ENCODE data around the gene SETD7.

Gene SETD7

DNA sequence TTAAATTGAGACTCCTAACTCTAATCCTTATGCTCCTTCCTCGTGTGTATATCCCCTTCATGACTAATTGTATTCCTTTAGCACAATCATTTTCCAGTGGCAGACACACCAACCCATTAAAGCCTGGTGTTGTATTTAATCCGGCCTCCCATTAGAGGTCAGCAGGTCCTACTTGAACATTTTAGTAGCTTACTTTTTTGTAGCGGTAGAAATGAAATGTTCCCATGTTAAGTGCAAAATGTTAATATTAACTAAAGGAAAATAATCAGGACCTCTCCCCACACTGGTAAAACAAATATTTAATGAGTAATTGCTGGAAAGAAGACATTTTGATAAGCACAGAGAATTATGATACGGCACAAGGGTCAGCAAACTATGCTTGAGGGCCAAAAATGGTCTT lies 98.7 kb downstream of the SETD7 start:
- ChIA-PET POLR2A (no interaction called here), CTCF (interaction anchor here (0.7 to 2.2 kb wide), 6 partner anchors 14 to 151 kb away, joined by 3 to 7 read pairs (median 4); no protein-coding TSS in a partner anchor)
- 90% methylated on average over 3 of the region's 4 CpGs for WGBS (ENCODE audit: insufficient coverage)
- no peaks in the 10 kb centered on the region for H3K9me3 ChIP-seq (ENCODE audit: control extremely low read depth in 1 of 5, control insufficient read depth in 4 of 5, insufficient read depth in 2 of 5, low read depth in 1 of 5, low read length in 4 of 5)
- no peak overlapping the region for H3K27ac ChIP-seq (ENCODE audit: insufficient read depth in 1 of 2, low read depth in 1 of 2, low read length in 2 of 2, poor library complexity in 1 of 2, severe bottlenecking in 2 of 2)
- H3K4me1 ChIP-seq (ENCODE audit: control extremely low read depth in 1 of 4, control insufficient read depth in 4 of 4, insufficient read depth in 4 of 4, low read length in 3 of 4): peaks cover 13 to 39% (median 30%) of the 10 kb centered on the region in 4 experiments
- H3K4me3 ChIP-seq (ENCODE audit: control insufficient read depth in 1 of 7, extremely low read depth in 1 of 7, insufficient read depth in 4 of 7, low read depth in 2 of 7, low read length in 6 of 7): no peak overlapping the region
- no peaks in the 10 kb centered on the region for H3K27me3 ChIP-seq (replicated peaks in 2 of 5; ENCODE audit: control insufficient read depth in 4 of 5, insufficient read depth in 5 of 5, low read length in 4 of 5)
- no peak for DNase-seq
- H3K36me3 ChIP-seq (ENCODE audit: control insufficient read depth in 4 of 4, insufficient read depth in 4 of 4, low read length in 3 of 4): peaks cover 0 to 3% (median 1%) of the 10 kb centered on the region in 4 experiments

GRCh38 chr4:139455126-139455538 lies 100.9 kb downstream of the SETD7 start:
- H3K9me3 ChIP-seq (ENCODE audit: control extremely low read depth in 1 of 5, control insufficient read depth in 4 of 5, insufficient read depth in 2 of 5, low read depth in 1 of 5, low read length in 4 of 5): no peaks in the 10 kb centered on the region
- ChIA-PET POLR2A (no interaction called here), CTCF (interaction anchor here (0.8 to 2.2 kb wide), 3 partner anchors 36 to 55 kb away, joined by 3 to 5 read pairs (median 3); no protein-coding TSS in a partner anchor)
- H3K4me1 ChIP-seq (ENCODE audit: control extremely low read depth in 1 of 4, control insufficient read depth in 4 of 4, insufficient read depth in 4 of 4, low read length in 3 of 4): peaks cover 15 to 46% (median 36%) of the 10 kb centered on the region in 4 experiments
- whole genome bisulfite sequencing (ENCODE audit: insufficient coverage): no CpG with 5 or more reads among the region's 6 CpGs
- H3K27me3 ChIP-seq (replicated peaks in 2 of 5; ENCODE audit: control insufficient read depth in 4 of 5, insufficient read depth in 5 of 5, low read length in 4 of 5): no peaks in the 10 kb centered on the region
- H3K36me3 ChIP-seq (ENCODE audit: control insufficient read depth in 4 of 4, insufficient read depth in 4 of 4, low read length in 3 of 4): peaks cover 0 to under 1% (median 0%) of the 10 kb centered on the region in 4 experiments
- peak overlapping the region in 6 of 7 experiments; percentile 77 to 100 (median 98) for H3K4me3 ChIP-seq (ENCODE audit: control insufficient read depth in 1 of 7, extremely low read depth in 1 of 7, insufficient read depth in 4 of 7, low read depth in 2 of 7, low read length in 6 of 7)
- no peak for DNase-seq
- no peak overlapping the region for H3K27ac ChIP-seq (ENCODE audit: insufficient read depth in 1 of 2, low read depth in 1 of 2, low read length in 2 of 2, poor library complexity in 1 of 2, severe bottlenecking in 2 of 2)

DNA sequence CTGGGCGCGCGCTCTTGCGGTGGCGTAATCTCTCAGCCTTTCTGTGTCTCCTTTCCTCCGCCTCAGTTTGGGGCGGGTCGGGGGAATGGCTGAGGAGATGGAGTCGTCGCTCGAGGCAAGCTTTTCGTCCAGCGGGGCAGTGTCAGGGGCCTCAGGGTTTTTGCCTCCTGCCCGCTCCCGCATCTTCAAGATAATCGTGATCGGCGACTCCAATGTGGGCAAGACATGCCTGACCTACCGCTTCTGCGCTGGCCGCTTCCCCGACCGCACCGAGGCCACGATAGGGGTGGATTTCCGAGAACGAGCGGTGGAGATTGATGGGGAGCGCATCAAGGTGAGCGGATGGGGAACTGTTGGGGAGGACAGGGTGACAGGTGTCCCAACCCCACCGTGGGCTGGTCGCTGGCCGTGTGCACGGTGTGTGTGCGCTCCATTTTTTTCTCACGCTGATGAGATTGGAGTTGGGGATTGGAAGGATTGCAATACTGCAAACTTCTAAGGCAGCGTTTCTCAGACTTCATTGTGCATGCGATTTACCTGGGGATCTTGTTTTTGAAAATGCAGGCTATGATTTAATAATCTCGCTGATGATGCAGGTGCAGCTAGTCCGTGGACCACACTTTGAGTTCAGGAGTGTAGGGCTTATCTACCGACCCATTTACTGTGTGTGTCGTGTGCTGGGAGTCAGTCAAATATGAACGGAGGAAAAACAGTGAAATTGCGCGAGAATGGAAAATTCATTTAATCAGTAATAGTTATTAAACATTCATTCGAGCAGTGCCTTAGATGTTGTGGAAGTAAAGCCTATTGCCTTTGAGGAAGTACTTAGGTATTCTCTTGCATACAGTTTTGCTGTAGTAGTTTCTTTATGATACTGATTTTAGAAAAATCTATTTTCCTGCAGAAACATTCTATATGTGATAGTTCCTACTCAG lies 101.6 kb downstream of the SETD7 start, which contains the start of gene RAB33B:
TSS of gene RAB33B (plus strand) at position 11 of the 935 bp plus-strand sequence. CDS start at position 86, 75 bp downstream.
- Histone ChIP-seq H3K9me3 (ENCODE audit: control extremely low read depth in 1 of 5, control insufficient read depth in 4 of 5, insufficient read depth in 2 of 5, low read depth in 1 of 5, low read length in 4 of 5) (no peaks in the 10 kb centered on the region), H3K27ac (ENCODE audit: insufficient read depth in 1 of 2, low read depth in 1 of 2, low read length in 2 of 2, poor library complexity in 1 of 2, severe bottlenecking in 2 of 2) (peak within 1 kb of the TSS; percentile 79 to 93), H3K27me3 (replicated peaks in 2 of 5; ENCODE audit: control insufficient read depth in 4 of 5, insufficient read depth in 5 of 5, low read length in 4 of 5) (no peaks in the 10 kb centered on the region), H3K36me3 (ENCODE audit: control insufficient read depth in 4 of 4, insufficient read depth in 4 of 4, low read length in 3 of 4) (no peaks in the 10 kb centered on the region), H3K4me1 (ENCODE audit: control extremely low read depth in 1 of 4, control insufficient read depth in 4 of 4, insufficient read depth in 4 of 4, low read length in 3 of 4) (peaks cover 15 to 46% (median 36%) of the 10 kb centered on the region in 4 experiments), H3K4me3 (ENCODE audit: control insufficient read depth in 1 of 7, extremely low read depth in 1 of 7, insufficient read depth in 4 of 7, low read depth in 2 of 7, low read length in 6 of 7) (peak within 1 kb of the TSS; percentile 77 to 100 (median 96))
- ChIA-PET CTCF (interaction anchor here (1.8 to 2.6 kb wide), 3 partner anchors 10 to 38 kb away, joined by 5 to 13 read pairs (median 8); no protein-coding TSS in a partner anchor), POLR2A (interaction anchor here (0.8 to 2.0 kb wide), 3 partner anchors 35 to 203 kb away, joined by 3 to 17 read pairs (median 3); no protein-coding TSS in a partner anchor)
- DNase-seq: peak; percentile 8 to 38 (median 27)
- WGBS (ENCODE audit: insufficient coverage): 0% methylated on average over 41 of the region's 46 CpGs

- Histone ChIP-seq H3K4me1 (ENCODE audit: control extremely low read depth in 1 of 4, control insufficient read depth in 4 of 4, insufficient read depth in 4 of 4, low read length in 3 of 4) (peaks cover 15 to 46% (median 36%) of the 10 kb centered on the region in 4 experiments), H3K27me3 (replicated peaks in 2 of 5; ENCODE audit: control insufficient read depth in 4 of 5, insufficient read depth in 5 of 5, low read length in 4 of 5) (no peaks in the 10 kb centered on the region), H3K4me3 (ENCODE audit: control insufficient read depth in 1 of 7, extremely low read depth in 1 of 7, insufficient read depth in 4 of 7, low read depth in 2 of 7, low read length in 6 of 7) (peak overlapping the region; percentile 77 to 100 (median 96)), H3K36me3 (ENCODE audit: control insufficient read depth in 4 of 4, insufficient read depth in 4 of 4, low read length in 3 of 4) (peaks cover 0 to 3% (median 0%) of the 10 kb centered on the region in 4 experiments), H3K27ac (ENCODE audit: insufficient read depth in 1 of 2, low read depth in 1 of 2, low read length in 2 of 2, poor library complexity in 1 of 2, severe bottlenecking in 2 of 2) (peak overlapping the region; percentile 79 to 93), H3K9me3 (ENCODE audit: control extremely low read depth in 1 of 5, control insufficient read depth in 4 of 5, insufficient read depth in 2 of 5, low read depth in 1 of 5, low read length in 4 of 5) (no peaks in the 10 kb centered on the region)
- ChIA-PET POLR2A (interaction anchor here (0.8 to 2.0 kb wide), 4 partner anchors 34 to 203 kb away, joined by 3 to 17 read pairs (median 4); no protein-coding TSS in a partner anchor), CTCF (interaction anchor here (0.8 to 2.6 kb wide), 7 partner anchors 10 to 42 kb away, joined by 3 to 13 read pairs (median 5); no protein-coding TSS in a partner anchor)
- DNase-seq: peak; percentile 98 to 99 (median 99)
- under 1% methylated on average over 74 of the region's 76 CpGs for WGBS (ENCODE audit: insufficient coverage)
These were observed 102.5 kb downstream of the SETD7 start for GRCh38 chr4:139453371-139454110.

GRCh38 chr4:139453041-139453370 lies 103.0 kb downstream of the SETD7 start:
- H3K36me3 ChIP-seq (ENCODE audit: control insufficient read depth in 4 of 4, insufficient read depth in 4 of 4, low read length in 3 of 4): peaks cover 0 to 3% (median 0%) of the 10 kb centered on the region in 4 experiments
- no peaks in the 10 kb centered on the region for H3K27me3 ChIP-seq (replicated peaks in 2 of 5; ENCODE audit: control insufficient read depth in 4 of 5, insufficient read depth in 5 of 5, low read length in 4 of 5)
- WGBS (ENCODE audit: insufficient coverage): 0% methylated on average over 15 of the region's 15 CpGs
- CTCF ChIA-PET: interaction anchor here (0.8 to 2.6 kb wide), 7 partner anchors 9 to 42 kb away, joined by 3 to 13 read pairs (median 5); no protein-coding TSS in a partner anchor
- H3K4me1 ChIP-seq (ENCODE audit: control extremely low read depth in 1 of 4, control insufficient read depth in 4 of 4, insufficient read depth in 4 of 4, low read length in 3 of 4): peaks cover 15 to 46% (median 36%) of the 10 kb centered on the region in 4 experiments
- H3K4me3 ChIP-seq (ENCODE audit: control insufficient read depth in 1 of 7, extremely low read depth in 1 of 7, insufficient read depth in 4 of 7, low read depth in 2 of 7, low read length in 6 of 7): peak overlapping the region; percentile 77 to 100 (median 96)
- DNase-seq: peak; percentile 87 to 96 (median 94)
- H3K27ac ChIP-seq (ENCODE audit: insufficient read depth in 1 of 2, low read depth in 1 of 2, low read length in 2 of 2, poor library complexity in 1 of 2, severe bottlenecking in 2 of 2): peak overlapping the region; percentile 79 to 93
- POLR2A ChIA-PET: interaction anchor here (1.0 to 2.0 kb wide), 3 partner anchors 34 to 204 kb away, joined by 3 to 17 read pairs (median 4); no protein-coding TSS in a partner anchor
- no peaks in the 10 kb centered on the region for H3K9me3 ChIP-seq (ENCODE audit: control extremely low read depth in 1 of 5, control insufficient read depth in 4 of 5, insufficient read depth in 2 of 5, low read depth in 1 of 5, low read length in 4 of 5)

DNA sequence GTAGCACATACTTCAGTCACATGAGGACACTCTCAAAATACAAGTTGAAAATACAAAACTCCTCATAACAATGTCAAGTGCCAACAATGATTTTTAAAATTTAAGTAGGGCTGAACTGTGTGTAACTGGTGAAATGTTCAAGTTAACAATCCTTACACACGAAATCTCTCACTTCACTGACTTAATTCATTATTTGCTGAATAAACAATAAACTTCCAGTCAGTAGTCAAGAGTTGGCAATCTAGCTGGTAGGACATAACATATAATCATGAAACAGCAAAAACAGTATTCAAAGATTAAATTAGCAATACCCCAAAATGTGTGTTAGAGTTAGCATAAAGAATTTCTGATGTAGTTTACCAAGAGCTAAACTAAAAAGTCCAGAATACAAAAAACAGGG lies 104.0 kb downstream of the SETD7 start:
- POLR2A ChIA-PET: interaction anchor here (1.5 kb wide), 1 partner anchor 32 kb away, joined by 4 read pairs; no protein-coding TSS in a partner anchor
- Histone ChIP-seq H3K9me3 (ENCODE audit: control extremely low read depth in 1 of 5, control insufficient read depth in 4 of 5, insufficient read depth in 2 of 5, low read depth in 1 of 5, low read length in 4 of 5) (no peaks in the 10 kb centered on the region), H3K27ac (ENCODE audit: insufficient read depth in 1 of 2, low read depth in 1 of 2, low read length in 2 of 2, poor library complexity in 1 of 2, severe bottlenecking in 2 of 2) (peak overlapping the region in 1 of 2 experiments; percentile 93)

More for the DNA sequence above, 104.0 kb downstream of the SETD7 start:
- Histone ChIP-seq H3K36me3 (ENCODE audit: control insufficient read depth in 4 of 4, insufficient read depth in 4 of 4, low read length in 3 of 4) (peaks cover 0 to 3% (median 0%) of the 10 kb centered on the region in 4 experiments), H3K27me3 (replicated peaks in 2 of 5; ENCODE audit: control insufficient read depth in 4 of 5, insufficient read depth in 5 of 5, low read length in 4 of 5) (no peaks in the 10 kb centered on the region), H3K4me1 (ENCODE audit: control extremely low read depth in 1 of 4, control insufficient read depth in 4 of 4, insufficient read depth in 4 of 4, low read length in 3 of 4) (peaks cover 15 to 44% (median 35%) of the 10 kb centered on the region in 4 experiments), H3K4me3 (ENCODE audit: control insufficient read depth in 1 of 7, extremely low read depth in 1 of 7, insufficient read depth in 4 of 7, low read depth in 2 of 7, low read length in 6 of 7) (peak overlapping the region in 3 of 7 experiments; percentile 77 to 100 (median 99))
- DNase-seq: no peak
- CTCF ChIA-PET: interaction anchor here (0.7 to 2.6 kb wide), 4 partner anchors 8 to 77 kb away, joined by 3 to 13 read pairs (median 6); no protein-coding TSS in a partner anchor
- WGBS (ENCODE audit: insufficient coverage): no CpG with 5 or more reads among the region's 1 CpG

All from common myeloid progenitor, CD34-positive (primary cell).